ENCODE results near the gene FIBCD1. TPM values are rescaled to one million over a fixed set of nuclear protein-coding genes. Genes with fewer than 3 reads are reported as not detected.

FIBCD1 gene
- total RNA-seq, 1 donor from 2014 or later = 0.29 TPM

DNA sequence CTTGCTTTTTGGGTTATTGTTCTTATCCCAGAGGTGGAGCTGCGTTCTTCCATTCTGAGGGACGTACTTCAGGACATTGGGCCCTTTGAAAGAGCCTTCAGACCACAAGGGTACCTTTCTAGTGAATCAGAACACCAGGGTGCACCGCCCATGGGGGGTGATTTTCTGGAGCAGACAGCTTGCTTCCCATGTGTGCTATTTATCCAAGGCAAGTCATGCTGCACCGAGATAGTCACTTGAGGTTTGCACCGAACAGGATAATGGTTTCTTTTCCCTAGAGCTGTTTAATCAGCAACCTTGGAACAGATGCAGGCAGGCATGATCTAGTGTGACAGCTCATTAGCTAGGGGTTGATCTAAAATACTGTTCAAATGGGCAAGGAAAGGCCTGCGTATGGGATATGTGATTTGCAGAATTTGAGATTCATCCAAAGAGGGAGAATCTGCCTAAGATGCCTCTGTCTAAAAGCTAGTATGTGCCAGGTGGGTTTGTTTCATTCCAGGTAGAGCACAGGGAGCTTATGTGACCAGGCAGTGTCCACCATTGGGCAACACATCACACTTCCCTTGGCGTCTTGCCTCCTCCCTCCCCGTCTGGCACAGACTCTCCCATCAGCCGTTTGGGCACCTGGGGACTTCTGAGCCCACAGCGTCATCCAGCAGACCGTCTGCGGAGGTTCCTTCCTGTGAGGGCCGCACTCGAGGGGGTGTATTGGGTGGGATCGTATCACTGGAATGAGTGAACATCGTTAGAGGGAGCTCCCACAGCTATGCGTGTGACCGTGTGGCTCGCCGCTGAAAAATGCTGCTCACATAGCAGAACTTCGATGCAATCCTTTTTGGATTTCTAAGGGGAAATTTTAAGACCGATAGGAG lies 80.9 kb downstream of the FIBCD1 start:
- no peak overlapping the region for H3K4me3 ChIP-seq (ENCODE audit: low read depth, low read length)
- DNase-seq (ENCODE audit: low read depth) = peak; percentile 70
- TF ChIP-seq CTCF (conservative IDR thresholded peaks at IDR 0.05; ENCODE audit: low read depth, low read length) = no peak

DNA sequence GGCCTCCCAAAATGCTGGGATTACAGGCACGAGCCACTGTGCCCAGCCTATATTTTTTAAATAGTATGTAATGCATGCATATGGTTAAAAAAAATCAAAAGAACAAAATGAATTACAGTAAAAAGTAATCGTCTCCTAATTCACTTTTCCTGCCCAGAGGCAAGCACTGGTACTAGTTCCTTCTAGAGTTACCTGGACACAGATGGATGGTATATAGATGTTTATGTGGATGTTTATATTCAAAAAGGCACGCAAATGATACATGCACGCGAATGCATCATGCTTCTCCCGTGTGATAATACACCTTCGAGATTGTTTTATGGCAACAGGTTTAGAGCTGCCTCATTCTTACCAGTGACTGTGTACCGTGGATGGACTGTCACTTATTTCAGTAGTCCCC lies 82.6 kb downstream of the FIBCD1 start:
- no peak for TF ChIP-seq CTCF (conservative IDR thresholded peaks at IDR 0.05; ENCODE audit: low read depth, low read length)
- no peak for DNase-seq (ENCODE audit: low read depth)
- no peak overlapping the region for H3K4me3 ChIP-seq (ENCODE audit: low read depth, low read length)

DNA sequence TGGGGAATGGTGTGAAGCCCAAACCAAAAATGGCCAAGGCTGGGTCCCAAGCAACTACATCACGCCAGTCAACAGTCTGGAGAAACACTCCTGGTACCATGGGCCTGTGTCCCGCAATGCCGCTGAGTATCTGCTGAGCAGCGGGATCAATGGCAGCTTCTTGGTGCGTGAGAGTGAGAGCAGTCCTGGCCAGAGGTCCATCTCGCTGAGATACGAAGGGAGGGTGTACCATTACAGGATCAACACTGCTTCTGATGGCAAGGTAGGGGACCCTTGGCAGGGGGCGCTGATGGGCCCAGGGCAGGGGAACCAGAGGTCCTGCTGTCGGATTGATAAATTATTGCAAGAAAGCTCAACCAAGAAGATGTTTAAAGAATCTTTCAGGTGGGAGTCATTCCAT lies 84.2 kb downstream of the FIBCD1 start:
- no peak for DNase-seq (ENCODE audit: low read depth)
- TF ChIP-seq CTCF (conservative IDR thresholded peaks at IDR 0.05; ENCODE audit: low read depth, low read length) = no peak
- no peak overlapping the region for H3K4me3 ChIP-seq (ENCODE audit: low read depth, low read length)

GRCh38 chr9:130854092-130854491 lies 85.0 kb downstream of the FIBCD1 start:
- DNase-seq (ENCODE audit: low read depth) = no peak
- no peak for TF ChIP-seq CTCF (conservative IDR thresholded peaks at IDR 0.05; ENCODE audit: low read depth, low read length)
- H3K4me3 ChIP-seq (ENCODE audit: low read depth, low read length) = no peak overlapping the region

- no peak for DNase-seq (ENCODE audit: low read depth)
- no peak overlapping the region for H3K4me3 ChIP-seq (ENCODE audit: low read depth, low read length)
- TF ChIP-seq CTCF (conservative IDR thresholded peaks at IDR 0.05; ENCODE audit: low read depth, low read length) = no peak
Measured at GRCh38 chr9:130852801-130853200, 86.2 kb downstream of the FIBCD1 start.

Other genes starting within 250 kb of the FIBCD1 start
- 22.4 and 60.8 TPM in 2 replicates for gene EXOSC2, start 245.5 kb downstream of the FIBCD1 start, total RNA-seq
- gene ABL1, start 104.0 kb downstream of the FIBCD1 start, total RNA-seq = 31.2 and 45.4 TPM in 2 replicates
- not detected in 2 replicates for gene QRFP, start 42.4 kb downstream of the FIBCD1 start, total RNA-seq
- gene LAMC3, start 69.9 kb upstream of the FIBCD1 start, total RNA-seq = 0.14 and 0.29 TPM in 2 replicates
- gene AIF1L, start 157.3 kb upstream of the FIBCD1 start, total RNA-seq = 52.5 and 71.6 TPM in 2 replicates
- gene NUP214, start 186.3 kb upstream of the FIBCD1 start, total RNA-seq = 18.5 and 37.2 TPM in 2 replicates